ENCODE results near the gene HERPUD2. TPM values are rescaled to one million over a fixed set of nuclear protein-coding genes. Genes with fewer than 3 reads are reported as not detected.

HERPUD2 gene
- polyA plus RNA-seq, 1 donor (not counting 4 experiments of a cell fraction or from before 2014, with no cell fraction given), result 43.6 TPM

DNA sequence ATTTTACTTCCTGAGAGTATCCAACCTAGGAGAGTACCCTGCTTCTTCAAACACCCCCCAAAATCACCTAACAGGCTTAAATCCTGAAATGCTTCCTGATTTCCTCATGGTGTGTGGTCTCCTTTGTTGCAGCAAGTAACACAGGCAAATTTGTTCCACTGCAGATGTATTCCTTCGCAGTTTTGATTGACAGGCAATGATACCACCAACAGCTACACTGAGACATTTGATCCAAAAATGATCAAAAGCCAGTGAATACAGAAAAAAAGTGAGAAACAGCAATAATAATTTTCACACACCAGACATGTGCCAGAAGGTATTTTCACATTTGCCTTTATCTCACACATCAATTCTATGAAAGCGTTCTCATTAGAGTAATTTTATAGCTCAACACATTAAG lies 95.9 kb downstream of the HERPUD2 start:
- Histone ChIP-seq H3K27ac (ENCODE audit: control insufficient read depth, insufficient read depth, low read length) (no peak overlapping the region), H3K9ac (ENCODE audit: control insufficient read depth, extremely low read depth, insufficient read depth, low read length) (no peak overlapping the region), H3K36me3 (ENCODE audit: control insufficient read depth in 2 of 2, extremely low read depth in 1 of 2, insufficient read depth in 2 of 2, low read length in 2 of 2) (no peaks in the 10 kb centered on the region), H2AFZ (ENCODE audit: control insufficient read depth, low read length) (no peak overlapping the region), H3K79me2 (ENCODE audit: control insufficient read depth, insufficient read depth, low read length) (no peaks in the 10 kb centered on the region), H3K4me3 (ENCODE audit: control insufficient read depth in 2 of 3, extremely low read depth in 1 of 3, insufficient read depth in 2 of 3, low read depth in 1 of 3, low read length in 3 of 3) (no peak overlapping the region), H3K27me3 (ENCODE audit: control insufficient read depth, extremely low read depth, insufficient read depth, low read length) (no peaks in the 10 kb centered on the region), H3K4me1 (ENCODE audit: control insufficient read depth, extremely low read depth, insufficient read depth, low read length) (no peaks in the 10 kb centered on the region), H3K4me2 (ENCODE audit: control insufficient read depth, extremely low read depth, insufficient read depth, low read depth, low read length) (no peak overlapping the region), H4K20me1 (ENCODE audit: control insufficient read depth, extremely low read depth, insufficient read depth, low read length) (no peaks in the 10 kb centered on the region), H3K9me1 (ENCODE audit: control insufficient read depth, extremely low read depth, insufficient read depth, low read length) (no peaks in the 10 kb centered on the region), H3K9me3 (ENCODE audit: control insufficient read depth, low read depth, low read length) (no peaks in the 10 kb centered on the region)
- no peak for TF ChIP-seq EZH2 (IDR thresholded peaks at IDR 0.05; ENCODE audit: low read length)
- TF ChIP-seq, protein P1, sequence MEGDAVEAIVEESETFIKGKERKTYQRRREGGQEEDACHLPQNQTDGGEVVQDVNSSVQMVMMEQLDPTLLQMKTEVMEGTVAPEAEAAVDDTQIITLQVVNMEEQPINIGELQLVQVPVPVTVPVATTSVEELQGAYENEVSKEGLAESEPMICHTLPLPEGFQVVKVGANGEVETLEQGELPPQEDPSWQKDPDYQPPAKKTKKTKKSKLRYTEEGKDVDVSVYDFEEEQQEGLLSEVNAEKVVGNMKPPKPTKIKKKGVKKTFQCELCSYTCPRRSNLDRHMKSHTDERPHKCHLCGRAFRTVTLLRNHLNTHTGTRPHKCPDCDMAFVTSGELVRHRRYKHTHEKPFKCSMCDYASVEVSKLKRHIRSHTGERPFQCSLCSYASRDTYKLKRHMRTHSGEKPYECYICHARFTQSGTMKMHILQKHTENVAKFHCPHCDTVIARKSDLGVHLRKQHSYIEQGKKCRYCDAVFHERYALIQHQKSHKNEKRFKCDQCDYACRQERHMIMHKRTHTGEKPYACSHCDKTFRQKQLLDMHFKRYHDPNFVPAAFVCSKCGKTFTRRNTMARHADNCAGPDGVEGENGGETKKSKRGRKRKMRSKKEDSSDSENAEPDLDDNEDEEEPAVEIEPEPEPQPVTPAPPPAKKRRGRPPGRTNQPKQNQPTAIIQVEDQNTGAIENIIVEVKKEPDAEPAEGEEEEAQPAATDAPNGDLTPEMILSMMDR (optimal IDR thresholded peaks at IDR 0.05 in 1 of 3, IDR thresholded peaks at IDR 0.05 in 1 of 3, conservative IDR thresholded peaks at IDR 0.05 in 1 of 3; ENCODE audit: extremely low read depth in 1 of 3, insufficient read depth in 2 of 3, low read length in 3 of 3), result no peak
- dilution Hi-C loops (cut with MboI; ENCODE audit: extremely low pct_ligation_motif_present, low sequenced_read_pairs), result no loop called here
- DNase-seq (ENCODE audit: low read depth, low spot score) (no peak), FAIRE-seq (no peak)

DNA sequence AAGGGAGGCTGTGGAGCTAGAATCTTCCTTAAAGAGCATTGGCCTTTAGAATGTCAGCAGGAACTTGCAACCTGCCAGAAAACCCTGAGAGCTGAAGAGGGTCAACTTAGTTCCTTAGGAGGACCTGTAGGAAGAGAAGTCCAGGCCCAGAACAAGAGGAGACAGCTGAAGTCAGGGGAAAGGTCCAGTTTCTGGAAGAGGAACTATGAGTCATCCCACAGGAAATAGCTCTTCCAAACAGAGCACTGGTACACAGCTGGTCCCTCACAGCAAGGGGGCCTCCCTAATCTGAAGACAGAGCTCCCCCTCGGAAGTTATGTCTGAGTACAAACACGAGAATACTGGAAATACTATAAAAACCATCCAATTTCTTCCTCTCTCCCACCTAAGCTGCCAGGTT lies 98.9 kb downstream of the HERPUD2 start:
- Histone ChIP-seq H3K9me3 (ENCODE audit: control insufficient read depth, low read depth, low read length) (no peaks in the 10 kb centered on the region), H2AFZ (ENCODE audit: control insufficient read depth, low read length) (no peak overlapping the region), H3K9ac (ENCODE audit: control insufficient read depth, extremely low read depth, insufficient read depth, low read length) (no peak overlapping the region), H3K9me1 (ENCODE audit: control insufficient read depth, extremely low read depth, insufficient read depth, low read length) (no peaks in the 10 kb centered on the region), H3K4me2 (ENCODE audit: control insufficient read depth, extremely low read depth, insufficient read depth, low read depth, low read length) (no peak overlapping the region), H3K4me1 (ENCODE audit: control insufficient read depth, extremely low read depth, insufficient read depth, low read length) (no peaks in the 10 kb centered on the region), H3K27ac (ENCODE audit: control insufficient read depth, insufficient read depth, low read length) (no peak overlapping the region), H3K36me3 (ENCODE audit: control insufficient read depth in 2 of 2, extremely low read depth in 1 of 2, insufficient read depth in 2 of 2, low read length in 2 of 2) (no peaks in the 10 kb centered on the region), H4K20me1 (ENCODE audit: control insufficient read depth, extremely low read depth, insufficient read depth, low read length) (no peaks in the 10 kb centered on the region), H3K4me3 (ENCODE audit: control insufficient read depth in 2 of 3, extremely low read depth in 1 of 3, insufficient read depth in 2 of 3, low read depth in 1 of 3, low read length in 3 of 3) (no peak overlapping the region), H3K79me2 (ENCODE audit: control insufficient read depth, insufficient read depth, low read length) (no peaks in the 10 kb centered on the region), H3K27me3 (ENCODE audit: control insufficient read depth, extremely low read depth, insufficient read depth, low read length) (no peaks in the 10 kb centered on the region)
- FAIRE-seq (no peak), DNase-seq (ENCODE audit: low read depth, low spot score) (no peak)
- dilution Hi-C loops (cut with MboI; ENCODE audit: extremely low pct_ligation_motif_present, low sequenced_read_pairs), result no loop called here
- TF ChIP-seq EZH2 (IDR thresholded peaks at IDR 0.05; ENCODE audit: low read length), result no peak
- TF ChIP-seq, protein P1 (optimal IDR thresholded peaks at IDR 0.05 in 1 of 3, IDR thresholded peaks at IDR 0.05 in 1 of 3, conservative IDR thresholded peaks at IDR 0.05 in 1 of 3; ENCODE audit: extremely low read depth in 1 of 3, insufficient read depth in 2 of 3, low read length in 3 of 3), result no peak
